Stromal cell of bone marrow (primary cell): ENCODE data around the gene GPR83.
"Not testable (repeated sequence)": the region's sequence is repeated elsewhere in the genome, so short reads cannot be mapped to it uniquely, and the experiment has no call there.

ENCODE experiments used
- DNase-seq: peaks from one replicate; pipeline ENCODE4 v3.0.0-alpha.2; 2012; ENCODE audit warnings: low read depth

GPR83 gene

DNA sequence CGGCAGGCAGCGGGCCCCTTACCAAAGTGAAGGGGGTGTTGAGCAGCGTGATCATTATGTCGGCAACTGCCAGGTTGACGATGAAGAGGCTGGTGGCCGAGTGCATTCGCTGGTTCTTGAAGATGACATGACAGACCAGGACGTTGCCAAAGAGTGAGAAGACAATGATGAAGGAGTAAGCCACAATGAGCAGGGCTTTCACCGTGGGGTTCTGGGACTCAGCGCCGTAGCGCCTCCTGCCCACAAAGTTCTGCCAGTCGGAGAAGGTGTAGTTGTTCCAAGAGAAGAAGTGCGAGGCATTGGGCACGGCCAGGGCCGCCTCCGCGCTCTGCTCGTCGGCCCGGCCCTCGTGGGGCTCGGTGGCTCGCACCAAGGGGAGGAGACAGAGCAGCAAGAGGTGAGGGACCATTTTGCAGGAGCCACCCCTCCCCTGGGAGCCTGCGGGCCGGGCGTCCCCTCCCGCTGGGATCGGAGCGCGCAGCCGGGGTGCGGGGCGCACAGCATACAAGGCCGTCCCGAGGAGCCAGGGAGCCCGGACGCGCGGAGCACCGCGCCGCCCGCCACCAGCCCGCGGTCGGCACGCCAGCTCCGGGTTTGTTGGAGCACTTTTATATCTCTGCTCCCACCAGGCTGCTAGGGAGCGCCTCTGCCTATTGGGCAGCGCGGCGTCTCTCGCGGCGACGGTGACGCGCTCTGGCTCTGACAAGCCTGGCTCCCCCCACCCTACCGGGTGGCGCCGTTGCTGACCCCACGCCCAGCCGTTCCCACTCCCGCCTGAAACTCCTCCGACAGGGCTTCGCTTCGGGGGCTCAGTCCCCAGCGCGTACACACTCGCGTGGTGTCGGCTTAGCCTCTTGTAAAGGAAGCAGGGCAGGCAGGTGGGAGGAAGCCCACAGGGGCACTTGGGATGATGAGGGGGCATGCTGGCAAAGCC is at the start of gene GPR83:
TSS of gene GPR83 (minus strand) at position 581 of the 934 bp plus-strand sequence. CDS start at position 409, 172 bp downstream.
- no peak for DNase-seq

GRCh38 chr11:94450048-94450447 is 48.8 kb upstream of the GPR83 start:
- peak; percentile 31 for DNase-seq

GRCh38 chr11:94449437-94449836 is 48.2 kb upstream of the GPR83 start:
- DNase-seq: peak; percentile 66

DNA sequence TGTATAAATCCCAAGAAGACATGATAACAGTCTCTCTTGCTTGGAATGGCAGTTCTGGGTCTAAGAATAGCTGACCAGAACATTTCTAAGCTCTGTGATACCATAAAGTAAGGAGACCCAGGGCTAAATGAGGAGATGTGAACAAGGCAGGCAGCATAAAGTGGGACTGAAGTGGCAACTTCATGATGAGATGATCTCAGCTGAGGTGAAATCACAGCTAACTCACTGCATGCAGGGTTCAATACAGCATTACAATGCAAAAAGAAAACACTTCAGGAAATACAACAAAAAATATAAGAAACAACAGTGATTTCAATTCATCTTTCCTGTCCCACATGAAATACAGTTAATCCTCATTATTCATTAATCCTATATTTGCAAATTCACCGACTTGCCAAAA is 47.8 kb upstream of the GPR83 start:
- no peak for DNase-seq

GRCh38 chr11:94447149-94447548 is 45.9 kb upstream of the GPR83 start:
- DNase-seq: no peak

DNA sequence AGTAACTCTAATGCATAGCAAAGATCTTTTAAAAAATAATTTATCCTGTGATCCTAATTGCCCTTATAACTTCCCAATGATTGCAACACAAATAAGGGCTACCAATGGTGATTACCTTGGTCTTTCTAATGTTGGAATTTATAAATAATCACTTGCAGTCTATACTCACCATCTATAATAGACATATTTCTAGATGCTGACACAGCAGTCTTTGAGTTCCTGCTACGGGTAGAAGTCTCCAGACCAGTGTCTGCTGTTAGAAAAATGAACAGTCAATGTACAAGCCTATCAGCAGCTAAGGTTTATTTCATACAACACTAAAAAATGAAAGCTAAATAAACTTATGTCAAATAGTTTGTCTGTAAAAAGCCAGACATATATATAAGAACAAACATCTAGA is 44.4 kb upstream of the GPR83 start:
- no peak for DNase-seq

- no peak for DNase-seq
Measured at GRCh38 chr11:94433049-94433448, 31.8 kb upstream of the GPR83 start.

- peak; percentile 17 for DNase-seq
Measured at GRCh38 chr11:94424662-94425061, 23.4 kb upstream of the GPR83 start.

- DNase-seq: no peak
Measured at GRCh38 chr11:94424011-94424410, 22.8 kb upstream of the GPR83 start.

- DNase-seq: no peak
Measured at GRCh38 chr11:94423507-94423906, 22.3 kb upstream of the GPR83 start.

DNA sequence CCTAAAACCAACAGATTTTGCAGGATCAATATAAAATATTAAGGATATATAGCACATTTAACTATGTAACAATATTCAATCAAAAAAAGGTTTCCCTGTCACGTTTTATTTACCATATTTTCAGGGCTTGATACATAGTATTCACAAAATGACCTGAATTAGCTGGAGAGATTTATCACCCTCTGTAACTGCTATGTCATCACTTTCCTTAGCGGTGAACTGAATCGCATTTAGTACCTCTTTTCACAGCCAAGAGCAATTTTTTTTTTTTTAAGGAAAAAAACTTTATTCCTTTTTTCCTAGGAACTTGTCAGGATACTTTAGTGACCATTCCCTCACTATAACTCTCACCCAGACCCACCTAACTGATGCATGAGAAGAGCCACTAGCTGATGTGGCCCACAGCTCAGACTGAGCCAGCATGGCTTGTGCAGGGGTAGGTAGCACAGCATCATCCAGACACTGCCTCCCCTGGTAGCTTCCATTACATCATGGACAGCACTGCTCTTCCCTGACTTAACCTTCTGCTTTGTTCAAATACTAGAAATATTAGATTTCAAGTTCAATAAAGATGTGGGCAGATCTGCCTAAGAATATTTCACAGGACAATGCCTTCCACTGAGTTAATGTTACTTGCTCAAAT is 17.0 kb upstream of the GPR83 start:
- DNase-seq: no peak

DNA sequence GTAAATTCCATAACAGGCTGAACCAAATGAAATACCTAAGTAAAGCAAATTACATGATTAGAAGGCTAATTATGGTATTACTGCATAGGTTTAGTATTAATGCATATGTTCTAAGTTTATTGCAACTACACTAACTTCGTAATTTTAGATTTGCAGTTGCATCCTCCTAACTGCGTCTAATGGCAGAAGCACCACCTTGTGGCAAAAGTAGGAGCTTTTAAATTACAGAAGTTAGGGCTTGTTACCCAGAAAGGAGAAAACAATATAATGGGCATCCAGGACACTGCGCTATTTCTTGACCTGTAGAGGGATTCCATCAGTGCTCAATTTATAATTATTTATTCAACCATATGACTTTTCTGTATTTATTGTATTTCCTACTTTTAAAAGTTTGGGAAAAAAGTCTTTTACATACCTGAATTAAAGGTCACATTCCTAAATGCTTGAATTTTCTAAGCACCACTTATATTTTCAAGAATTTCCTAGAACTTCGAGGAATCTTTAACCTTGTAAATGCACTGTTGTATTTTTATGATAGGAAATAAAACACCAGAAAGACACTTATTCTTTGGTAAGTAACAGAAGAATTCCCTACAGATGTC is 16.3 kb upstream of the GPR83 start:
- DNase-seq: peak; percentile 23

GRCh38 chr11:94405062-94405833 is 4.0 kb upstream of the GPR83 start:
- no peak for DNase-seq

- no peak for DNase-seq
Measured at GRCh38 chr11:94402355-94402754, 1.1 kb upstream of the GPR83 start.

GRCh38 chr11:94401773-94402265 is 600 bp upstream of the GPR83 start:
- DNase-seq: no peak

- DNase-seq: no peak
Measured at GRCh38 chr11:94400457-94400838, 771 bp downstream of the GPR83 start.

DNA sequence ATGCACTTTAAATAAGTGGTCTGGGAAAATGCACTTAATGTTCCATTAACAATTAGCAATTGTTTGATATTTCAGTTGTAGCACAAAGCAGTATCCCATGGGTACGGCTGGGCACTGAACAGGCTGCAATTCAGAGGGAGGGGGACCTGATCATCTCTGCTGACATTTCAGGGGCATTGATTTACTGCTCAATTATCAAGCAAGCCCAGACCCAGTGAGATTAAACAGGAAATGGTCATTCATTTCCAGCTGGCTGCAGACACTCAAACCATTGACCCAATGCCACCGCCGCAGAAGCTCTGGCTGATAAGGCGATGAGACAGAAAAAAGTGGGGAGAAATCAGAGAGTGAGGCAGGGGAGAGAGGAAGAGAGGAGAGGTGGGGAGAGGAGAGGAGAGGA is 1.2 kb downstream of the GPR83 start:
- no peak for DNase-seq

- DNase-seq: no peak
Measured at GRCh38 chr11:94398101-94398500, 3.1 kb downstream of the GPR83 start.

DNA sequence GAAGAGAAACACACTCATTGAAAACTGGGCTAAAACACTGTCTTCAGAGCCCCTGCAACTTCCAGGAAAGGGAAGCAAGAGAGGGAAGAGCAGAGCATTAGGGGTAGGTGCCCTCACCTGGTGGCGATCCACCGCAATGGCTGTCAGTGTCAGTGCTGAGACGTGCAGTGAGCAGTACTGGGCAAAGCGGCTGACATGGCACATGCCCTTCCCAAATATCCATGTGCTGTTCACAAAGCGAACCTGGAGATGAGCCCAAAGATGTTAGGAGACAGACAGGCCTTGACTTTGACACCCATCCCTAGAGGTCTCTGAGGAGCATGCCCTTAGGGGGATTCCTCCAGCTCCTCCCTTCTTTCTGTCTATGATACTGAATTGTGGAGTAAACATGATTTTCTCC is 4.9 kb downstream of the GPR83 start:
- no peak for DNase-seq

DNA sequence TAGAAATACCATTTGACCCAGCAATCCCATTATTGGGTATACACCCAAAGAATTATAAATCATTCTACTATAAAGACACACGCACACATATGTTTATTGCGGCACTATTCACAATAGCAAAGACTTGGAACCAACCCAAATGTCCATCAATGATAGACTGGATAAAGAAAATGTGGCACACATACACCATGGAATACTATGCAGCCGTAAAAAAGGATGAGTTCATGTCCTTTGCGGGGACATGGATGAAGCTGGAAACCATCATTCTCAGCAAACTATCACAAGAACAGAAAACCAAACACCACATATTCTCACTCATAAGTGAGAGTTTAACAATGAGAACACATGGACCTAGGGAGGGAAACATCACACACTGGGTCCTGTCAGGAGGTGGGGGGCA is 9.3 kb downstream of the GPR83 start:
- DNase-seq: not testable (repeated sequence)

GRCh38 chr11:94379613-94380012 is 21.6 kb downstream of the GPR83 start:
- no peak for DNase-seq

- no peak for DNase-seq
Measured at GRCh38 chr11:94376841-94377240, 24.4 kb downstream of the GPR83 start.
